Measurements from ENCODE around the gene ZSWIM4.

DNA sequence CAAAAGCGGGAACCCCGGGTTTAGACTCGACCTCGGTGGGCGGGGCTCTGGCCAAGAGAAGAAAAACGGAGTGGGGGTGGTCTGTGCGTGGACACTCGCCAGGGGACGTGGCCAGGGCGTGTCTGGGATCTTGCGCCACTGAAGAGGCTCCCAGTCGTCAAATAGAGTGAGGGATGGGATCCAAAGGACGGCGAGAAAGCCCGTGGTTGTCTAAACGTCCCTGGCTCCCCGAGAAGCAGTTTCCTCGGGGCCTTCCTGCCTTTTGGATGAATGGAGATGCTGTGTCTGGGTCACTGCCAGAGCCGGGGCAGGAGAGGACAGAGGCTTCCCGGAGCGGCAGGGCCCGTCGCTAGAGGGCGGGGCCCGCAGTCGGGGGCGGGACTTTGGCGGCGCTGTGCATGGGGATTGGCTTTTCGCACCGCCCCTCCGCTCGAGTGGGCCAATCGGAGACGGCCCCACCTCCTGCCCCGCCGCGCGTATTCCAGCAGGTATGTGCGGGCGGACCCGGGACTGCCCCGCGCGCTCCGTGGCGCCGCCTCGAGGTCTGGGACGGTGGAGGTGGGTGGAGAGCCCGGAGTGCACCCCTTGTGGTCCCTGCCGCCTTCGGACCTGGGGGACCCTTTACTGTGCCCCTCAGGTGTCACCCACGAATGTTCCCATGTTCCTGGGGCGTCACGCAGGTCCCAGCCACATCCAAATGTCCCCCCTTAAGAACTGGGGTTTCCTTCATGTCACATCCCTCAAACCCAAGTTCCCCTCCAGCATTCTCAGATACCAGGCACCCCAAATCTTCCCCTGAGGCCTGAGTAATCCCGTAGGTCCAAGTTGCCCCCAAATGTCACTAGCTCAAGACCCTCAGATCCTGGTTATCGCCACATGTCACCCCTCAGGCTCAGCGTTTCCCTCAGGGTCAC is 38.3 kb downstream of the ZSWIM4 start:
- no peak for TF ChIP-seq SP1 (IDR thresholded peaks at IDR 0.05)
- TF ChIP-seq SP1 (CRISPR knock-in tag; IDR thresholded peaks at IDR 0.05), result peak; percentile 85
- no peak for TF ChIP-seq GABPA (IDR thresholded peaks at IDR 0.05; ENCODE audit: low read depth, low read length)
- no peak for TF ChIP-seq GABPA (CRISPR knock-in tag; IDR thresholded peaks at IDR 0.05; ENCODE audit: low read depth)
- no peak for TF ChIP-seq HCFC1 (IDR thresholded peaks at IDR 0.05; ENCODE audit: low read depth, low read length)
- TF ChIP-seq TBL1XR1 (IDR thresholded peaks at IDR 0.05; ENCODE audit: borderline replicate concordance, low read length, partially characterized antibody), result no peak
- no peak for TF ChIP-seq ZNF562 (CRISPR knock-in tag; IDR thresholded peaks at IDR 0.05; ENCODE audit: borderline replicate concordance)
- TF ChIP-seq ZNF75D (CRISPR knock-in tag; IDR thresholded peaks at IDR 0.05; ENCODE audit: borderline replicate concordance), result no peak
- peak; percentile 26 to 58; a peak in 2 of 4 replicates for TF ChIP-seq POLR2A (IDR thresholded peaks at IDR 0.05; ENCODE audit: insufficient read depth in 1 of 2, low read depth in 2 of 2, low read length in 2 of 2)
- TF ChIP-seq, protein P1, sequence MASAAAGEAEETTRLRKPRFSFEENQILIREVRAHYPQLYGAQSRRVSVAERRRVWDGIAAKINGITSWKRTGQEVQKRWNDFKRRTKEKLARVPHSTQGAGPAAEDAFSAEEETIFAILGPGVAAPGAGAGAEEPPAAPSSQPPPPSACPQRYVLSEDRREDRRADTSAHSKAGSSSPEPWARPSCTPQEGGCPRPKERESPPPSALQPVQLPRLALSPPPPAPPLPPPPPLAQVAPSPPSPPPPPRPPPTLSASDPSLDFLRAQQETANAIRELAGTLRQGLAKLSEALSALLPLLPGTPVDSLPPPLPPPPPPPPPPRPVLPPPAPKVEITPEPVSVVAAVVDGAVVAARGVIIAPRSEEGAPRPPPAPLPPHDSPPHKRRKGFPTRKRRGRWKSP (CRISPR knock-in tag; IDR thresholded peaks at IDR 0.05), result peak; percentile 39; the same call in 1 of the 2 replicates
- TF ChIP-seq ZNF280D (CRISPR knock-in tag; IDR thresholded peaks at IDR 0.05), result no peak
- no peak for TF ChIP-seq JUND (CRISPR knock-in tag; IDR thresholded peaks at IDR 0.05)
- TF ChIP-seq SRY (CRISPR knock-in tag; IDR thresholded peaks at IDR 0.05), result no peak
- TF ChIP-seq, protein P2, sequence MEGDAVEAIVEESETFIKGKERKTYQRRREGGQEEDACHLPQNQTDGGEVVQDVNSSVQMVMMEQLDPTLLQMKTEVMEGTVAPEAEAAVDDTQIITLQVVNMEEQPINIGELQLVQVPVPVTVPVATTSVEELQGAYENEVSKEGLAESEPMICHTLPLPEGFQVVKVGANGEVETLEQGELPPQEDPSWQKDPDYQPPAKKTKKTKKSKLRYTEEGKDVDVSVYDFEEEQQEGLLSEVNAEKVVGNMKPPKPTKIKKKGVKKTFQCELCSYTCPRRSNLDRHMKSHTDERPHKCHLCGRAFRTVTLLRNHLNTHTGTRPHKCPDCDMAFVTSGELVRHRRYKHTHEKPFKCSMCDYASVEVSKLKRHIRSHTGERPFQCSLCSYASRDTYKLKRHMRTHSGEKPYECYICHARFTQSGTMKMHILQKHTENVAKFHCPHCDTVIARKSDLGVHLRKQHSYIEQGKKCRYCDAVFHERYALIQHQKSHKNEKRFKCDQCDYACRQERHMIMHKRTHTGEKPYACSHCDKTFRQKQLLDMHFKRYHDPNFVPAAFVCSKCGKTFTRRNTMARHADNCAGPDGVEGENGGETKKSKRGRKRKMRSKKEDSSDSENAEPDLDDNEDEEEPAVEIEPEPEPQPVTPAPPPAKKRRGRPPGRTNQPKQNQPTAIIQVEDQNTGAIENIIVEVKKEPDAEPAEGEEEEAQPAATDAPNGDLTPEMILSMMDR (CRISPR knock-in tag; IDR thresholded peaks at IDR 0.05), result peak; percentile 82
- no peak for TF ChIP-seq EP300 (IDR thresholded peaks at IDR 0.05; ENCODE audit: low read depth in 2 of 2, low read length in 2 of 2)
- TF ChIP-seq EP300 (CRISPR knock-in tag; IDR thresholded peaks at IDR 0.05; ENCODE audit: borderline replicate concordance), result no peak
